Endothelial cell of umbilical vein (primary cell): ENCODE data around the gene MAEA. TPM values are rescaled to one million over a fixed set of nuclear protein-coding genes. Genes with fewer than 3 reads are reported as not detected.

Experiments used
- BruUV-seq: library from RNA; stranded (reverse); fragments of 400-500 nt; replicated peaks from 2 replicates; lab custom pipeline; 2021; lab: Mats Ljungman, UMichigan
- CTCF ChIA-PET: fragments of 300-600, 350-600 bp; sonication (Branson Sonifier 250); formaldehyde crosslinking; loops from one replicate; lab custom pipeline; 2021; ENCODE audit warnings: antibody characterized with exemption, inconsistent platforms; lab: Charles Lee
- POLR2A ChIA-PET: fragments of 300-600, 350-600 bp; sonication (Branson Sonifier 250); formaldehyde crosslinking; loops from one replicate; lab custom pipeline; 2021; ENCODE audit warnings: antibody characterized with exemption, inconsistent platforms; lab: Charles Lee
- DNase-seq: peaks from one replicate; pipeline ENCODE4 v3.0.0-alpha.2; 2011; ENCODE audit warnings: low read depth, low spot score
- FAIRE-seq: peaks from 2 replicates; lab custom pipeline; 2011; peaks lifted over from hg19 to GRCh38; lab: Jason Lieb, UNC
- H2AFZ ChIP-seq: 2 replicates; pipeline ENCODE4 v1.6.0; 2012; ENCODE audit warnings: low read depth, low read length, control low read depth, inconsistent platforms
- H3K27ac ChIP-seq: 2 replicates; pipeline ENCODE4 v1.5.1; 2011; ENCODE audit warnings: low read depth, mild to moderate bottlenecking, control low read depth, low read length, moderate library complexity; ENCODE audit not compliant: insufficient read depth
- H3K27me3 ChIP-seq, 2 experiments: 2 replicates each; pipeline versions ENCODE4 v1.6.0 to v1.6.1; 2011; ENCODE audit warnings: low read length in 2 of 2, mixed read lengths in 1 of 2; ENCODE audit not compliant: control insufficient read depth in 2 of 2, insufficient read depth in 2 of 2
- H3K36me3 ChIP-seq, 2 experiments: 2 replicates in 1 of 2; 3 replicates in 1 of 2; pipeline ENCODE4 v1.5.1; 2011; ENCODE audit warnings: low read length in 2 of 2, mild to moderate bottlenecking in 1 of 2, moderate library complexity in 1 of 2; ENCODE audit not compliant: control insufficient read depth in 2 of 2, insufficient read depth in 2 of 2; ENCODE audit errors: extremely low read depth in 1 of 2
- H3K4me1 ChIP-seq: 3 replicates; pipeline ENCODE4 v1.5.1; 2011; ENCODE audit warnings: mild to moderate bottlenecking, low read length; ENCODE audit not compliant: control insufficient read depth, insufficient read depth; ENCODE audit errors: extremely low read depth
- H3K4me2 ChIP-seq: 2 replicates; pipeline ENCODE4 v1.6.1; 2011; ENCODE audit warnings: low read length, control low read depth, mixed read lengths; ENCODE audit not compliant: insufficient read depth
- H3K4me3 ChIP-seq, 3 experiments: fragments of 200-600 bp in 1 of 3; sonication (generic), shearing (Covaris generic) in 1 of 3; replicated peaks in 1 of 3; 2 replicates each; pipeline ENCODE4 v1.5.1; 2011 to 2016; ENCODE audit warnings: control low read depth in 3 of 3, low read length in 3 of 3, mild to moderate bottlenecking in 2 of 3, inconsistent platforms in 1 of 3, low read depth in 1 of 3, moderate library complexity in 1 of 3; ENCODE audit not compliant: insufficient read depth in 1 of 3
- H3K79me2 ChIP-seq: 2 replicates; pipeline ENCODE4 v1.6.0; 2012; ENCODE audit warnings: low read length, inconsistent platforms; ENCODE audit not compliant: control insufficient read depth, insufficient read depth
- H3K9ac ChIP-seq: replicated peaks from 2 replicates; pipeline ENCODE3; 2011; ENCODE audit warnings: low read length, control low read depth; ENCODE audit not compliant: insufficient read depth; ENCODE audit errors: extremely low read depth
- H3K9me1 ChIP-seq: replicated peaks from 3 replicates; pipeline ENCODE4 v1.6.0; 2011; ENCODE audit warnings: mild to moderate bottlenecking, low read length; ENCODE audit not compliant: control insufficient read depth, insufficient read depth; ENCODE audit errors: extremely low read depth
- H3K9me3 ChIP-seq: replicated peaks from 2 replicates; pipeline ENCODE4 v1.5.1; 2012; ENCODE audit warnings: low read length, inconsistent platforms; ENCODE audit not compliant: control insufficient read depth, insufficient read depth
- H4K20me1 ChIP-seq: replicated peaks from 2 replicates; pipeline ENCODE3; 2011; ENCODE audit warnings: mild to moderate bottlenecking, low read length; ENCODE audit not compliant: control insufficient read depth, insufficient read depth; ENCODE audit errors: extremely low read depth
- EZH2 ChIP-seq: IDR thresholded peaks from 2 replicates; pipeline ENCODE4 v1.6.1; 2012; ENCODE audit warnings: borderline replicate concordance, low read depth, mild to moderate bottlenecking, moderate library complexity, low read length, inconsistent platforms; ENCODE audit not compliant: severe bottlenecking
- FOS ChIP-seq: IDR thresholded peaks from 2 replicates; pipeline ENCODE4 v1.6.1; 2011; ENCODE audit warnings: mild to moderate bottlenecking, low read length, moderate library complexity, borderline replicate concordance; ENCODE audit not compliant: insufficient read depth
- GATA2 ChIP-seq: IDR thresholded peaks from 2 replicates; pipeline ENCODE4 v1.7.0; 2011; ENCODE audit warnings: low read depth, mild to moderate bottlenecking, moderate library complexity, mixed read lengths, low read length; ENCODE audit not compliant: insufficient read length, insufficient read depth
- JUN ChIP-seq: IDR thresholded peaks from 2 replicates; pipeline ENCODE4 v1.6.1; 2011; ENCODE audit warnings: borderline replicate concordance, low read depth; ENCODE audit not compliant: insufficient read length, insufficient read depth
- MYC ChIP-seq: IDR thresholded peaks from one replicate; pipeline ENCODE4 v1.6.1; 2011; ENCODE audit warnings: mild to moderate bottlenecking, low read depth, low read length
- POLR2A ChIP-seq: IDR thresholded peaks from 2 replicates; pipeline ENCODE4 v1.6.1; 2012; ENCODE audit warnings: low read depth, mild to moderate bottlenecking, control low read depth, low read length
- POLR2AphosphoS5 ChIP-seq: IDR thresholded peaks from 2 replicates; pipeline ENCODE4 v1.6.1; 2012; ENCODE audit warnings: low read depth, mild to moderate bottlenecking, control low read depth, low read length, moderate library complexity; ENCODE audit not compliant: insufficient read depth
- dilution Hi-C: fragments of 300-500 bp; cut with MboI; formaldehyde crosslinking; loops from one replicate; pipeline ENCODE4 v1.15.0; 2019; ENCODE audit warnings: low sequenced_read_pairs; ENCODE audit not compliant: extremely low pct_ligation_motif_present
- intact Hi-C: fragments of 100-400 bp; cut with micrococcal nuclease; formaldehyde crosslinking; loops from one replicate; pipeline ENCODE4 v1.10.0; 2022
- polyA plus RNA-seq, 4 experiments: library from polyadenylated mRNA; depleted of rRNA in 3 of 4; stranded (reverse) in 3 of 4; unstranded in 1 of 4; fragments of >200 nt; gene quantifications; 2 replicates each; pipeline versions ENCODE4 v1.2.1 to v1.2.3, GENCODE V29; 2011 to 2012; ENCODE audit warnings: missing spikeins in 1 of 4
- total RNA-seq: library from RNA; stranded (reverse); gene quantifications from 2 replicates; pipeline ENCODE4 v1.2.3, GENCODE V29; 2021
- TF ChIP-seq, protein P1 (sequence below), 2 donors: IDR thresholded peaks; 1 replicate in 1 of 2; 2 replicates in 1 of 2; pipeline ENCODE4 v1.5.1; 2011; ENCODE audit warnings: low read length in 2 of 2, mild to moderate bottlenecking in 2 of 2, moderate library complexity in 2 of 2, control low read depth in 1 of 2, inconsistent platforms in 1 of 2, low read depth in 1 of 2; ENCODE audit not compliant: insufficient read depth in 1 of 2; ENCODE audit errors: extremely low read depth in 1 of 2
- TF ChIP-seq, protein P2 (sequence below): IDR thresholded peaks from 2 replicates; pipeline ENCODE4 v1.6.1; 2011; ENCODE audit not compliant: insufficient read depth, insufficient read length

MAEA gene
- total and polyA plus RNA-seq, 2 donors (not counting 3 experiments of a cell fraction or from before 2014, with no cell fraction given) = 66.0 to 108 TPM

DNA sequence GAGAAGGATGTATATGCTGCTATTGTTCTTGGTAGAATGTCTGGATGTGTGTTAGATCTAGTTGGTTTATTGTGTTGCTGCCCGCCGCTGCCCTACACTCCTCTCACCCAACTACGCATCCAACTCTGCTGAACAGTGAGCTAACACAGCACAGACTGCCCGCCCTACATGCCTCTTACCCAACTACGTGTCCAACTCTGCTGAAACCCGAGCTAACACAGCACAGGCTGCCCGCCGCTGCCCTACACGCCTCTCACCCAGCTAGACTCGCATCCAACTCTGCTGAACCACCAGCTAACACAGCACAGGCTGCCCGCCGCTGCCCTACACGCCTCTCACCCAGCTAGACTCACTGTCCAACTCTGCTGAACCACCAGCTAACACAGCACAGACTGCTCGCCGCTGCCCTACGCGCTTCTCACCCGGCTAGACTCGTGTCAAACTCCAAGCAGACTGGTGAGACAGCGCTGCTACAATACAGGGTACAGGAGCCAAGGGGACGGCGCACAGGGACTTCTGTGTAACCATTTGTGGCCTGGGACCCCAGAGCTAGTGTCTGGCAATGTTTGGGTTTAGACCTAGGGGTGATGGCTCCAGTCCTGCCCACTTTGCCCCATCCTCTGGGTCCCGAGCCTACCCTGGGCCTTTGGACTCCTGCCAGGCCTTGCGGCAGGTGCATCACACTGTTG is 29.1 kb upstream of the MAEA start:
- Histone ChIP-seq H3K4me2 (no peak overlapping the region), H3K4me3 (no peak overlapping the region), H3K9ac (no peak overlapping the region), H3K4me1 (no peaks in the 10 kb centered on the region), H4K20me1 (no peaks in the 10 kb centered on the region), H3K9me1 (no peaks in the 10 kb centered on the region), H3K79me2 (no peaks in the 10 kb centered on the region), H3K9me3 (no peaks in the 10 kb centered on the region), H3K27me3 (peaks cover 2 to 10% of the 10 kb centered on the region in 2 experiments), H3K27ac (no peak overlapping the region), H2AFZ (no peak overlapping the region), H3K36me3 (no peaks in the 10 kb centered on the region)
- FAIRE-seq = no peak
- intact Hi-C loops = no loop called here
- no TSS peak for BruUV-seq
- POLR2A ChIA-PET = no interaction called here
- TF ChIP-seq JUN (no peak), EZH2 (no peak), POLR2AphosphoS5 (no peak), FOS (no peak), MYC (no peak), GATA2 (no peak), POLR2A (no peak)
- TF ChIP-seq, protein P1, sequence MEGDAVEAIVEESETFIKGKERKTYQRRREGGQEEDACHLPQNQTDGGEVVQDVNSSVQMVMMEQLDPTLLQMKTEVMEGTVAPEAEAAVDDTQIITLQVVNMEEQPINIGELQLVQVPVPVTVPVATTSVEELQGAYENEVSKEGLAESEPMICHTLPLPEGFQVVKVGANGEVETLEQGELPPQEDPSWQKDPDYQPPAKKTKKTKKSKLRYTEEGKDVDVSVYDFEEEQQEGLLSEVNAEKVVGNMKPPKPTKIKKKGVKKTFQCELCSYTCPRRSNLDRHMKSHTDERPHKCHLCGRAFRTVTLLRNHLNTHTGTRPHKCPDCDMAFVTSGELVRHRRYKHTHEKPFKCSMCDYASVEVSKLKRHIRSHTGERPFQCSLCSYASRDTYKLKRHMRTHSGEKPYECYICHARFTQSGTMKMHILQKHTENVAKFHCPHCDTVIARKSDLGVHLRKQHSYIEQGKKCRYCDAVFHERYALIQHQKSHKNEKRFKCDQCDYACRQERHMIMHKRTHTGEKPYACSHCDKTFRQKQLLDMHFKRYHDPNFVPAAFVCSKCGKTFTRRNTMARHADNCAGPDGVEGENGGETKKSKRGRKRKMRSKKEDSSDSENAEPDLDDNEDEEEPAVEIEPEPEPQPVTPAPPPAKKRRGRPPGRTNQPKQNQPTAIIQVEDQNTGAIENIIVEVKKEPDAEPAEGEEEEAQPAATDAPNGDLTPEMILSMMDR (IDR thresholded peaks at IDR 0.05; ENCODE audit: extremely low read depth in 1 of 2, insufficient read depth in 1 of 2, low read depth in 1 of 2, low read length in 2 of 2) = no peak
- TF ChIP-seq, protein P2, sequence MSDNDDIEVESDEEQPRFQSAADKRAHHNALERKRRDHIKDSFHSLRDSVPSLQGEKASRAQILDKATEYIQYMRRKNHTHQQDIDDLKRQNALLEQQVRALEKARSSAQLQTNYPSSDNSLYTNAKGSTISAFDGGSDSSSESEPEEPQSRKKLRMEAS = no peak
- CTCF ChIA-PET = no interaction called here
- peak; percentile 7 for DNase-seq
- dilution Hi-C loops = no loop called here
